Psoas muscle (tissue), 8 donors: ENCODE results near the gene CCDC172. TPM values are rescaled to one million over a fixed set of nuclear protein-coding genes. Genes with fewer than 3 reads are reported as not detected.

ENCODE experiments used
- ATAC-seq, 4 donors: fragments of 200-7000 bp; cut with Tn5 transposase; one replicate each; pipeline ENCODE4 v1.9.1; 2020; ENCODE audit warnings: moderate library complexity in 3 of 4, mild to moderate bottlenecking in 2 of 4
- DNase-seq, 2 donors: peaks; one replicate each; pipeline ENCODE4 v3.0.0-alpha.2; 2020
- H3K27ac ChIP-seq: fragments of 200-600 bp; one replicate; pipeline ENCODE4 v1.8.0; 2022
- H3K27me3 ChIP-seq, 3 donors: fragments of 200-600 bp in 1 of 3; one replicate each; pipeline versions ENCODE4 v1.6.1 to v1.8.0; 2013 to 2022; ENCODE audit warnings: low read length in 2 of 3, mild to moderate bottlenecking in 2 of 3, moderate library complexity in 1 of 3; ENCODE audit not compliant: insufficient read depth in 3 of 3
- H3K36me3 ChIP-seq, 2 donors: fragments of 200-600 bp in 1 of 2; one replicate each; pipeline versions ENCODE4 v1.6.1 to v1.8.0; 2013 to 2022; ENCODE audit warnings: low read depth in 1 of 2, mild to moderate bottlenecking in 1 of 2, moderate library complexity in 1 of 2; ENCODE audit not compliant: insufficient read depth in 1 of 2
- H3K4me1 ChIP-seq: fragments of 200-600 bp; one replicate; pipeline ENCODE4 v1.8.0; 2022
- H3K4me3 ChIP-seq: fragments of 200-600 bp; one replicate; pipeline ENCODE4 v1.8.0; 2022; ENCODE audit warnings: mild to moderate bottlenecking
- H3K9me3 ChIP-seq: fragments of 200-600 bp; one replicate; pipeline ENCODE4 v1.8.0; 2022
- WGBS, 3 donors: extraction: QIAGEN DNeasy Blood & Tissue Kit; methylation state at CpG; one replicate each; pipeline versions ENCODE4 v1.1.6 to v1.1.7; 2013; 5-methylcytosine and 5-hydroxymethylcytosine counted together
- intact Hi-C, 2 donors: fragments of 100-400 bp; cut with DNase I; formaldehyde crosslinking; loops; one replicate each; pipeline versions ENCODE4 v1.11.0 to v1.14.2; 2022
- polyA plus RNA-seq, 3 donors: library from polyadenylated mRNA; stranded (reverse); fragments of 200-250 nt; gene quantifications; one replicate each; pipeline ENCODE4 v1.2.3, GENCODE V29; 2013
- total RNA-seq, 4 donors: library from RNA; stranded (reverse); fragmentation: NEBNext Ultra II Directional in 2 of 4; extraction: Animal tissue kit (Norgen Biotek cat#: 25700) in 2 of 4; gene quantifications; one replicate each; pipeline versions ENCODE4 v1.2.1 to v1.2.4, GENCODE V29; 2021 to 2023
- TF ChIP-seq, protein P1 (sequence below): fragments of 200-600 bp; IDR thresholded peaks from one replicate; pipeline ENCODE4 v1.8.0; 2022; ENCODE audit warnings: antibody characterized with exemption
- donor health status: healthy with polysubstance abuse.
- donor health status: DM: no; HTN: no; CAD: no; lungs with moderate emphysema.
- donor health status: Bipolar disorder and iron deficiency.
- donor health status: healthy.
- donor health status: DM: yes; HTN: yes; CAD: no.
- donor health status: DM: no; HTN: no; CAD: no.
- donor health status: DM: no; HTN: no; CAD: no.
- donor health status: DM: yes; HTN: yes; CAD: no.

The CCDC172 gene
- total and polyA plus RNA-seq, 7 donors, result not detected

DNA sequence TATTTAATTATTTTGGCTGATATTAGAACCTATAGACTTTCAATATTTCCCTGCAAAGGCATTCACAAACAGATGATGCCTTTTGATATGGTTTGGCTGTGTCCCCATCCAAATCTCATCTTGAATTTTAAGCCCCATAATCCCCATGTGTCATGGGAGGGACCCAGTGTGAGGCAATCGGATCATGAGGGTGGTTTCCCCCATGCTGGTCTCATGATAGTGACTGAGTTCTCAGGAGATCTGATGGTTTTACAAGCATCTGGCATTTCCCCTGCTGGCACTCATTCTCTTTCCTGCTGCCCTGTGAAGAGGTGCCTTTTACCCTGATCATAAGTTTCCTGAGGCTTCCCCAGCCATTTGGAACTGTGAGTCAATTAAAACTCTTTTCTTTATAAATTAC lies 94.1 kb downstream of the CCDC172 start:
- no peak for ATAC-seq
- no peak for DNase-seq

DNA sequence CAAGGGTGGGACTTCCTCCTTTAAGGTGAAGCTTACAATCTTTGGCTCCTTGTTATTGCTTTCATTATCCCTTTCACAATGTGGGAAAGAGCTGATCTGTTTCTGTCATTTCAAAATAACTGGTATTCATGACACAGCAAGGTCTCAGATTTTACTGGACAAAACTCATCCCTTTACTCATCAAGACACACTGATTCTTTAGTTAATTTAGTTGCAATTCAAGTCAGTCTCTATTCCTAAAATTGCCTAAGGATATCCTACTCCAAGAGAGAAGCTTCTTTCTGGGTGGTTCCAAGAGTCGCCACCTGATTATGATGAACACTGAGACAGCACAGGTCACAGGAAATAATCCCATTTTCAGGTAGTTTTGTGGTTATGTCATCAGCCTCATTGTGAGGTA lies 97.6 kb downstream of the CCDC172 start:
- Histone ChIP-seq H3K4me1 (no peaks in the 10 kb centered on the region), H3K27me3 (no peaks in the 10 kb centered on the region), H3K9me3 (no peaks in the 10 kb centered on the region), H3K27ac (no peak overlapping the region), H3K4me3 (no peak overlapping the region), H3K36me3 (no peaks in the 10 kb centered on the region)
- no peak for DNase-seq
- intact Hi-C loops, result no loop called here
- WGBS, 3 donors, result 82 to 96% (median 91%) methylated on average over 1 of the region's 1 CpG
- TF ChIP-seq, protein P1, sequence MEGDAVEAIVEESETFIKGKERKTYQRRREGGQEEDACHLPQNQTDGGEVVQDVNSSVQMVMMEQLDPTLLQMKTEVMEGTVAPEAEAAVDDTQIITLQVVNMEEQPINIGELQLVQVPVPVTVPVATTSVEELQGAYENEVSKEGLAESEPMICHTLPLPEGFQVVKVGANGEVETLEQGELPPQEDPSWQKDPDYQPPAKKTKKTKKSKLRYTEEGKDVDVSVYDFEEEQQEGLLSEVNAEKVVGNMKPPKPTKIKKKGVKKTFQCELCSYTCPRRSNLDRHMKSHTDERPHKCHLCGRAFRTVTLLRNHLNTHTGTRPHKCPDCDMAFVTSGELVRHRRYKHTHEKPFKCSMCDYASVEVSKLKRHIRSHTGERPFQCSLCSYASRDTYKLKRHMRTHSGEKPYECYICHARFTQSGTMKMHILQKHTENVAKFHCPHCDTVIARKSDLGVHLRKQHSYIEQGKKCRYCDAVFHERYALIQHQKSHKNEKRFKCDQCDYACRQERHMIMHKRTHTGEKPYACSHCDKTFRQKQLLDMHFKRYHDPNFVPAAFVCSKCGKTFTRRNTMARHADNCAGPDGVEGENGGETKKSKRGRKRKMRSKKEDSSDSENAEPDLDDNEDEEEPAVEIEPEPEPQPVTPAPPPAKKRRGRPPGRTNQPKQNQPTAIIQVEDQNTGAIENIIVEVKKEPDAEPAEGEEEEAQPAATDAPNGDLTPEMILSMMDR, result no peak
- ATAC-seq, result no peak

More for the DNA sequence above, 94.1 kb downstream of the CCDC172 start:
- H3K27ac ChIP-seq, result no peak overlapping the region
- no peaks in the 10 kb centered on the region for H3K36me3 ChIP-seq
- intact Hi-C loops, result no loop called here
- TF ChIP-seq, protein P1, result no peak
- no peaks in the 10 kb centered on the region for H3K4me1 ChIP-seq
- no peak overlapping the region for H3K4me3 ChIP-seq
- H3K27me3 ChIP-seq, result no peaks in the 10 kb centered on the region
- WGBS, 3 donors, result 18 to 30% (median 29%) methylated on average over 1 of the region's 1 CpG
- no peaks in the 10 kb centered on the region for H3K9me3 ChIP-seq

DNA sequence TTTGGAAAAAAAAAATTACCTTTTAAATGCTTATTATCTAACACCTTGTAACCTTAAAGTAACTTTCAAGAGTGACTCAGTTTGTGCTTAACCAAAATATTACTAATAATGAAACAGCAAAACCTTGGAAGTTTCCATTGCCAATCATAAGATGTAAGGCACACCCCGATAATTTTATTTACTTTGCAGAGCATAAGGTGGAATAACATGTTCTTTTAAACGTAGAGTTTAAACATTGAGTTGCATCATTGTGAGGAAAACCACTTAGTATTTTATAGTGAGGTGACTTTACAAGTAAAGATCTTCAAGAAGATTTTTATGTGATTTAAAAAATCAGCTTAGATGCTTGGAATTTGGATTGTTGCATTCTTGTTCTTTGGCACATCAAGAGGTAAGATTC lies 103.4 kb downstream of the CCDC172 start, which contains the start of gene PNLIPRP3:
TSS of gene PNLIPRP3 (plus strand) at position 177 of the 400 bp plus-strand sequence. CDS start at position 343, 166 bp downstream.
- TF ChIP-seq, protein P1, result no peak
- 77 to 86% (median 82%) methylated on average over 2 of the region's 2 CpGs for WGBS, 3 donors
- no peaks in the 10 kb centered on the region for H3K36me3 ChIP-seq
- H3K4me1 ChIP-seq, result no peaks in the 10 kb centered on the region
- DNase-seq (no peak), ATAC-seq (no peak)
- no peaks in the 10 kb centered on the region for H3K27me3 ChIP-seq
- no peak within 1 kb of the TSS for H3K27ac ChIP-seq
- H3K4me3 ChIP-seq, result no peak within 1 kb of the TSS
- H3K9me3 ChIP-seq, result no peaks in the 10 kb centered on the region
- intact Hi-C loops, result no loop called here

GRCh38 chr10:116429288-116429977 lies 105.2 kb downstream of the CCDC172 start:
- no peaks in the 10 kb centered on the region for H3K36me3 ChIP-seq
- no peaks in the 10 kb centered on the region for H3K4me1 ChIP-seq
- H3K4me3 ChIP-seq, result no peak overlapping the region
- DNase-seq (no peak), ATAC-seq (no peak)
- H3K27me3 ChIP-seq, result no peaks in the 10 kb centered on the region
- intact Hi-C loops, result no loop called here
- 70 to 80% (median 74%) methylated on average over 4 of the region's 4 CpGs for WGBS, 3 donors
- TF ChIP-seq, protein P1, result no peak
- no peak overlapping the region for H3K27ac ChIP-seq
- no peaks in the 10 kb centered on the region for H3K9me3 ChIP-seq

Other genes with a start within 250 kb of the CCDC172 start
- 10 to 100 TPM in 1 of 4 donors, 1 to 10 TPM in 3; 7.1 to 12.1 (median 8.8) TPM for gene GFRA1, start 51.2 kb upstream of the CCDC172 start, total RNA-seq
- gene GFRA1, start 51.2 kb upstream of the CCDC172 start, polyA plus RNA-seq, result 1 to 10 TPM; 4.6 to 5.0 (median 5.0) TPM
- gene PNLIPRP3, start 103.4 kb downstream of the CCDC172 start, total RNA-seq, result not detected
- not detected for gene PNLIPRP3, start 103.4 kb downstream of the CCDC172 start, polyA plus RNA-seq
- gene PNLIP, start 221.5 kb downstream of the CCDC172 start, total RNA-seq, result 1 to 10 TPM in 1 of 4 donors, under 1 TPM in 1, not detected in 2; 0.15 to 3.5 TPM
- under 1 TPM; 0.03 to 0.39 (median 0.10) TPM for gene PNLIP, start 221.5 kb downstream of the CCDC172 start, polyA plus RNA-seq